Activated CD8-positive, alpha-beta T cell treated with anti-CD3 and anti-CD28 coated beads for 36 hours (primary cell): ENCODE results near the gene EXOC4. TPM values are rescaled to one million over a fixed set of nuclear protein-coding genes. Genes with fewer than 3 reads are reported as not detected.
"Not testable (repeated sequence)": the region's sequence is repeated elsewhere in the genome, so short reads cannot be mapped to it uniquely, and the experiment has no call there.

Source experiments
- ATAC-seq: fragments of 200-7000 bp; cut with Tn5 transposase; one replicate; pipeline ENCODE4 v1.10.0; 2021; ENCODE audit warnings: mild to moderate bottlenecking, moderate library complexity
- CTCF ChIA-PET: fragments of 350-600 bp; sonication (Branson Sonifier 250); formaldehyde crosslinking; loops from one replicate; lab custom pipeline; 2021; ENCODE audit warnings: antibody characterized with exemption; lab: Charles Lee
- POLR2A ChIA-PET: fragments of 350-600 bp; sonication (Branson Sonifier 250); formaldehyde crosslinking; loops from one replicate; lab custom pipeline; 2021; ENCODE audit warnings: antibody characterized with exemption; lab: Charles Lee
- DNase-seq: peaks from one replicate; pipeline ENCODE4 v3.0.0-alpha.2; 2020
- H3K27ac Mint-ChIP-seq: one replicate; pipeline ENCODE4 v1.8.0; 2021; ENCODE audit warnings: mild to moderate bottlenecking, mixed read lengths
- H3K27me3 Mint-ChIP-seq: one replicate; pipeline ENCODE4 v1.8.0; 2021; ENCODE audit warnings: mixed read lengths
- H3K36me3 Mint-ChIP-seq: one replicate; pipeline ENCODE4 v1.8.0; 2021; ENCODE audit warnings: low read depth, mixed read lengths
- H3K4me1 Mint-ChIP-seq: one replicate; pipeline ENCODE4 v1.8.0; 2021; ENCODE audit warnings: low read depth, mixed read lengths
- H3K4me3 Mint-ChIP-seq: one replicate; pipeline ENCODE4 v1.8.0; 2021; ENCODE audit warnings: mild to moderate bottlenecking, moderate library complexity, mixed read lengths
- H3K9me3 Mint-ChIP-seq: one replicate; pipeline ENCODE4 v1.8.0; 2021; ENCODE audit warnings: mixed read lengths
- intact Hi-C: fragments of 100-400 bp; cut with micrococcal nuclease; formaldehyde crosslinking; loops from one replicate; pipeline ENCODE4 v1.10.0; 2022
- total RNA-seq, 2 experiments: library from RNA; stranded (reverse); gene quantifications; one replicate each; pipeline ENCODE4 v1.2.3, GENCODE V29; 2021
- TF ChIP-seq, protein P1 (sequence below): fragments of 200-600 bp; IDR thresholded peaks from one replicate; pipeline ENCODE4 v1.8.0; 2022; ENCODE audit warnings: antibody characterized with exemption, mild to moderate bottlenecking

Gene EXOC4
- 10 to 100 TPM; 54.1 to 61.7 TPM for total RNA-seq

- intact Hi-C loops = no loop called here
These were observed at the start of gene EXOC4 for GRCh38 chr7:133252858-133253518. EXOC4 (plus strand) TSS chr7:133253078.

DNA sequence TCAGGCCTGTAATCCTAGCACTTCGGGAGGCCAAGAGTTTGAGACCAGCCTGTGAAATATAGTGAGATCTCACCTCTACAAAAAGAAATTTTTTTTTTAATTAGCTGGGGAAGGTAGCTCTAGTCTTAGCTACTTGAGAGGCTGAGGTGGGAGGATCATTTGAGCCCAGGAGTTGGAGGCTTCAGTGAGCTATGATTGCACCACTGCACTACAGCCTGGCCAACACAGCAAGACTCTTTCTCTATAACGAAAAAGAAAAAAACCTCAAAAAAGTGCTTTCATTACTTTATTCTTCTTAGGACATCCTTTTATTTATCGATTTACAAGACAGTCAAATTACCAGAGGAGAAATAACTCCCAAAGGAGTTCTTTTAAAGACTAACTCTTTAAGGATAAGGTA lies 49.4 kb upstream of the EXOC4 start:
- no peaks in the 10 kb centered on the region for H3K9me3 Mint-ChIP-seq
- POLR2A ChIA-PET = no interaction called here
- H3K27me3 Mint-ChIP-seq = peaks cover 5% of the 10 kb centered on the region
- CTCF ChIA-PET = no interaction called here
- DNase-seq (no peak), ATAC-seq (no peak)
- no peaks in the 10 kb centered on the region for H3K36me3 Mint-ChIP-seq
- intact Hi-C loops = no loop called here
- H3K4me1 Mint-ChIP-seq = no peaks in the 10 kb centered on the region
- TF ChIP-seq, protein P1, sequence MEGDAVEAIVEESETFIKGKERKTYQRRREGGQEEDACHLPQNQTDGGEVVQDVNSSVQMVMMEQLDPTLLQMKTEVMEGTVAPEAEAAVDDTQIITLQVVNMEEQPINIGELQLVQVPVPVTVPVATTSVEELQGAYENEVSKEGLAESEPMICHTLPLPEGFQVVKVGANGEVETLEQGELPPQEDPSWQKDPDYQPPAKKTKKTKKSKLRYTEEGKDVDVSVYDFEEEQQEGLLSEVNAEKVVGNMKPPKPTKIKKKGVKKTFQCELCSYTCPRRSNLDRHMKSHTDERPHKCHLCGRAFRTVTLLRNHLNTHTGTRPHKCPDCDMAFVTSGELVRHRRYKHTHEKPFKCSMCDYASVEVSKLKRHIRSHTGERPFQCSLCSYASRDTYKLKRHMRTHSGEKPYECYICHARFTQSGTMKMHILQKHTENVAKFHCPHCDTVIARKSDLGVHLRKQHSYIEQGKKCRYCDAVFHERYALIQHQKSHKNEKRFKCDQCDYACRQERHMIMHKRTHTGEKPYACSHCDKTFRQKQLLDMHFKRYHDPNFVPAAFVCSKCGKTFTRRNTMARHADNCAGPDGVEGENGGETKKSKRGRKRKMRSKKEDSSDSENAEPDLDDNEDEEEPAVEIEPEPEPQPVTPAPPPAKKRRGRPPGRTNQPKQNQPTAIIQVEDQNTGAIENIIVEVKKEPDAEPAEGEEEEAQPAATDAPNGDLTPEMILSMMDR = no peak
- no peak overlapping the region for H3K4me3 Mint-ChIP-seq
- no peak overlapping the region for H3K27ac Mint-ChIP-seq

More at GRCh38 chr7:133252858-133253518, at the start of gene EXOC4:
- CTCF ChIA-PET = interaction anchor here (1.1 to 1.5 kb wide), 2 partner anchors 14 to 490 kb away, joined by 3 to 4 read pairs; no protein-coding TSS in a partner anchor
- TF ChIP-seq, protein P1 = no peak
- peak; percentile 100 for ATAC-seq
- POLR2A ChIA-PET = interaction anchor here (1.3 kb wide), 1 partner anchor 171 kb away, joined by 5 read pairs; the partner anchor contains the start of gene CHCHD3
- Mint-ChIP-seq H3K9me3 (no peaks in the 10 kb centered on the region), H3K27ac (peak within 1 kb of the TSS; percentile 90), H3K27me3 (no peaks in the 10 kb centered on the region), H3K4me3 (peak within 1 kb of the TSS; percentile 88), H3K4me1 (peaks cover 31% of the 10 kb centered on the region), H3K36me3 (peaks cover 18% of the 10 kb centered on the region)
- DNase-seq = peak; percentile 94

DNA sequence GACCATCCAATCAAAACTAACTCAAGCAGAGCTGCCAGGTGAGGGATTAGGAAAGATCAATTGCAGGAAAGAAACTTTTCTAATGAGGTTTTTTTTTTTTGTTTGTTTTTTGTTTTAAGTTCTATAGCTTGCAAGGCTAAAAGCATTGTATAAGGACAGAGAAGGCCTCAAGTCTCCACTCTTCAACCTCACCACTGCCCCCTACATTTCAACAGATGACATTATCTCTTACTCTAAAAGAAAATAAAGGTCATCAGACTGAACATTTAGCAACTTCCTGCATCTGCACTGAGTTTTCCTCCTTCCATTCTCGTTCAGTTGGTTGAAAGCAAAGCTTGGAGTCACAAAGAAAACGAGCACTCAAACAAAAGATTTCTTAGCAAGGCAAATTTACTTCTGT lies 45.2 kb upstream of the EXOC4 start:
- ChIA-PET POLR2A (no interaction called here), CTCF (no interaction called here)
- H3K4me3 Mint-ChIP-seq = no peak overlapping the region
- intact Hi-C loops = no loop called here
- no peaks in the 10 kb centered on the region for H3K9me3 Mint-ChIP-seq
- no peaks in the 10 kb centered on the region for H3K4me1 Mint-ChIP-seq
- ATAC-seq = no peak
- no peak overlapping the region for H3K27ac Mint-ChIP-seq
- no peaks in the 10 kb centered on the region for H3K36me3 Mint-ChIP-seq
- TF ChIP-seq, protein P1 = no peak
- peaks cover 21% of the 10 kb centered on the region for H3K27me3 Mint-ChIP-seq
- no peak for DNase-seq

DNA sequence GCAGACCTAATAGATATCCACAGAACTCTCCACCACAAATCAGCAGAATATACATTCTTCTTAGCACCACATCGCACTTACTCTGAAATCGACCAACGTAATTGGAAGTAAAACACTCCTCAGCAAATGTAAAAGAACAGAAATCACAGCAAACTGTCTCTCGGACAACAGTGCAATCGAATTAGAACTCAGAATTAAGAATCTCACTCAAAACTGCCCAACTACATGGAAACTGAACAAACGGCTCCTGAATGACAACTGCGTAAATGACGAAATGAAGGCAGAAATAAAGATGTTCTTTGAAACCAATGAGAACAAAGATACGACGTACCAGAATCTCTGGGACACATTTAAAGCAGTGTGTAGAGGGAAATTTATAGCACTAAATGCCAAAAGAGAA lies 42.1 kb upstream of the EXOC4 start:
- CTCF ChIA-PET, DNase-seq, H3K36me3 Mint-ChIP-seq, intact Hi-C loops, H3K4me1 Mint-ChIP-seq, H3K9me3 Mint-ChIP-seq, H3K4me3 Mint-ChIP-seq, H3K27ac Mint-ChIP-seq, ATAC-seq, POLR2A ChIA-PET: not testable (repeated sequence)
- H3K27me3 Mint-ChIP-seq = peaks cover 23% of the 10 kb centered on the region

- CTCF ChIA-PET, ATAC-seq, H3K27ac Mint-ChIP-seq, intact Hi-C loops, H3K9me3 Mint-ChIP-seq, DNase-seq, H3K4me3 Mint-ChIP-seq, H3K36me3 Mint-ChIP-seq, POLR2A ChIA-PET, H3K4me1 Mint-ChIP-seq: not testable (repeated sequence)
- H3K27me3 Mint-ChIP-seq = peaks cover 23% of the 10 kb centered on the region
These were observed 39.1 kb upstream of the EXOC4 start for GRCh38 chr7:133213772-133214171.

GRCh38 chr7:133217773-133218172 lies 35.1 kb upstream of the EXOC4 start:
- no peak for DNase-seq

More at GRCh38 chr7:133217773-133218172, 35.1 kb upstream of the EXOC4 start:
- TF ChIP-seq, protein P1 = no peak
- intact Hi-C loops = no loop called here
- ChIA-PET CTCF (no interaction called here), POLR2A (no interaction called here)
- no peak overlapping the region for H3K27ac Mint-ChIP-seq
- peaks cover 6% of the 10 kb centered on the region for H3K27me3 Mint-ChIP-seq
- no peak for ATAC-seq
- H3K9me3 Mint-ChIP-seq = peaks cover 1% of the 10 kb centered on the region
- no peaks in the 10 kb centered on the region for H3K4me1 Mint-ChIP-seq
- H3K4me3 Mint-ChIP-seq = no peak overlapping the region
- H3K36me3 Mint-ChIP-seq = no peaks in the 10 kb centered on the region
